A673 (cell line): Measurements from ENCODE around the gene ZNF117.
"Not testable (repeated sequence)": the region's sequence is repeated elsewhere in the genome, so short reads cannot be mapped to it uniquely, and the experiment has no call there.

Experiments used
- CTCF ChIP-seq: fragments of 300-800, 200-600 bp; sonication (generic); conservative IDR thresholded peaks from 2 replicates; pipeline ENCODE4 v1.5.1; 2017; ENCODE audit warnings: low read depth, mild to moderate bottlenecking, antibody characterized with exemption, low read length, moderate library complexity, mixed read lengths
- EZH2 ChIP-seq: fragments of 200-600 bp; sonication (generic); IDR thresholded peaks from 2 replicates; pipeline ENCODE4 v1.6.1; 2017; ENCODE audit warnings: borderline replicate concordance, low read depth, mild to moderate bottlenecking, mixed read lengths, antibody characterized with exemption, low read length; ENCODE audit not compliant: poor library complexity, severe bottlenecking

- TF ChIP-seq CTCF, EZH2: not testable (repeated sequence)
Measured at GRCh38 chr7:64950673-64951072, 40.2 kb downstream of the ZNF117 start.
